ENCODE results near the gene FITM1.

DNA sequence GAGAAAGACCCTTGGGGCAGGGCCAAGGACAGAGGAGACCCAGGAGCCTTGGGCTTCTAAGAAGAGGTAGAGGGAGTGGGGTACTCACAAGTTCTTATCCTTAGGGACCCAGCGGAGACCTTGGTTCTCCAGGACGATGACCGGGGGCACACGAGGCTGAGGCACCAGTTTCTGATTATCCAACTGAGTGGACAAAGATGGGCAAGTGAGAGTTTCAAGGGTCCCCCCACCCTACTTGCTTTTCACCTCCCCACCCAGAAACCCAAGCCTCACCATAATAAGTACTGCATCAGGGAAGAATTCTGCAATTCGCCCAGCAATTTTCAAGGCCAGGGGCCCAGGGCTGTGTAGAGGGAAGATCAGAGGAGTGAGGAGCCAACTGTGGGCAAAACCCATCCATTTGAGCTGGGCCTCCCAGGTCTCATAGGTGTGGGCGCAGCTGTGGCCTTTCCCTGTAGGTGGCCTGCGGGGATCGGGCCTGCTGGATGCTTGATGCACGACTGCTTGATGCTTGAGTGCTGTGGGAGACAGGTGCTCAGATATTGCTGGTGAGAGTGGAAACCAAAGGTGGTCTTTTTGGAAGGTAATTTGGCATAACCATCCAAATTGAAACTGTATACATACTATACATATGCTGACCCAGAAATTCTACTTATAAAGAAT lies 8.9 kb downstream of the FITM1 start:
- TF ChIP-seq, protein P1, sequence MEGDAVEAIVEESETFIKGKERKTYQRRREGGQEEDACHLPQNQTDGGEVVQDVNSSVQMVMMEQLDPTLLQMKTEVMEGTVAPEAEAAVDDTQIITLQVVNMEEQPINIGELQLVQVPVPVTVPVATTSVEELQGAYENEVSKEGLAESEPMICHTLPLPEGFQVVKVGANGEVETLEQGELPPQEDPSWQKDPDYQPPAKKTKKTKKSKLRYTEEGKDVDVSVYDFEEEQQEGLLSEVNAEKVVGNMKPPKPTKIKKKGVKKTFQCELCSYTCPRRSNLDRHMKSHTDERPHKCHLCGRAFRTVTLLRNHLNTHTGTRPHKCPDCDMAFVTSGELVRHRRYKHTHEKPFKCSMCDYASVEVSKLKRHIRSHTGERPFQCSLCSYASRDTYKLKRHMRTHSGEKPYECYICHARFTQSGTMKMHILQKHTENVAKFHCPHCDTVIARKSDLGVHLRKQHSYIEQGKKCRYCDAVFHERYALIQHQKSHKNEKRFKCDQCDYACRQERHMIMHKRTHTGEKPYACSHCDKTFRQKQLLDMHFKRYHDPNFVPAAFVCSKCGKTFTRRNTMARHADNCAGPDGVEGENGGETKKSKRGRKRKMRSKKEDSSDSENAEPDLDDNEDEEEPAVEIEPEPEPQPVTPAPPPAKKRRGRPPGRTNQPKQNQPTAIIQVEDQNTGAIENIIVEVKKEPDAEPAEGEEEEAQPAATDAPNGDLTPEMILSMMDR (IDR thresholded peaks at IDR 0.05): no peak
- TF ChIP-seq POLR2AphosphoS5 (IDR thresholded peaks at IDR 0.05): no peak
